ENCODE results near the gene MSMP.

Gene MSMP

DNA sequence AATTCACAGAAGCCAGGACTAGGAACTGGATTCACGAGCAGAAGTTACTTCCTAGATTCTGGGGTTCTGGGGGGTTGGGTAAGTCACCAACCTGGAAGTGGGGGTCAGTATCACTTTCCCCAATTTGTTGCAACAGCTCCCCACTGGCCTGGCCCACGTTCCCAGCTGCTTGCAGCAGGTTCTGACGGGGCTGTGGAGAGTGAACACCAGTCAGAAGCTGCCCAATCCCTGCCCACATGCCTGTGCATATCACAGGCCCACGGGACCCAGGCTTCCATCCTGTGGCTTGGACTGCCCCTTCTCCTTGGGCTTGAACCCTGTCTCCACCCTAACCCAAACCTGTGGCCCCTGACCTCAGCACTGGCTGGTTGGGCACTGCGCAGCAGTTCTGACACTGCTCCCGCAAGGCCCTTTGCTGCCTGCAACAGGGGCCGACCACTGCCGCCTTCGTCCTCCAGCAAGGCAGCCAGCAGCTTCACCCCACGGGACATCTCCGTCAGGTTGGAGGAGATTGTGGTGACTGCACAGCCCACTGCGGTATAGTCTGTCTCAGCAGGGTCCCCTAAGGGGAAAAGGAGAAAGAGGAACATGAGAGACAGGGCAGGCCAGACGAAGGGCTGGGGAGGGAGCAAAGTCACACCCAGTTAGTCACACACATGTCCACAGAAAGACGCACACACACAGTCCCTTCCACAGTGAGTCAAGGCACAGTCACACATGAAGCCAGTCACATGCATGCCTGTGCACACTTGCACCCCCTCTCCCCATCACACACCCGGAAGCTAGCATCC, 35.2 kb downstream of the MSMP start:
- no peak overlapping the region for H2AFZ ChIP-seq (ENCODE audit: low read depth, low read length)
- H3K27me3 ChIP-seq (ENCODE audit: insufficient read depth, low read length) = no peaks in the 10 kb centered on the region
- H3K4me1 ChIP-seq (ENCODE audit: insufficient read depth, low read length) = no peaks in the 10 kb centered on the region
- H3K4me3 ChIP-seq (ENCODE audit: low read length) = no peak overlapping the region
- H3K9me3 ChIP-seq (ENCODE audit: low read length) = no peaks in the 10 kb centered on the region
- H3K36me3 ChIP-seq (ENCODE audit: insufficient read depth, low read length) = peaks cover 91% of the 10 kb centered on the region

DNA sequence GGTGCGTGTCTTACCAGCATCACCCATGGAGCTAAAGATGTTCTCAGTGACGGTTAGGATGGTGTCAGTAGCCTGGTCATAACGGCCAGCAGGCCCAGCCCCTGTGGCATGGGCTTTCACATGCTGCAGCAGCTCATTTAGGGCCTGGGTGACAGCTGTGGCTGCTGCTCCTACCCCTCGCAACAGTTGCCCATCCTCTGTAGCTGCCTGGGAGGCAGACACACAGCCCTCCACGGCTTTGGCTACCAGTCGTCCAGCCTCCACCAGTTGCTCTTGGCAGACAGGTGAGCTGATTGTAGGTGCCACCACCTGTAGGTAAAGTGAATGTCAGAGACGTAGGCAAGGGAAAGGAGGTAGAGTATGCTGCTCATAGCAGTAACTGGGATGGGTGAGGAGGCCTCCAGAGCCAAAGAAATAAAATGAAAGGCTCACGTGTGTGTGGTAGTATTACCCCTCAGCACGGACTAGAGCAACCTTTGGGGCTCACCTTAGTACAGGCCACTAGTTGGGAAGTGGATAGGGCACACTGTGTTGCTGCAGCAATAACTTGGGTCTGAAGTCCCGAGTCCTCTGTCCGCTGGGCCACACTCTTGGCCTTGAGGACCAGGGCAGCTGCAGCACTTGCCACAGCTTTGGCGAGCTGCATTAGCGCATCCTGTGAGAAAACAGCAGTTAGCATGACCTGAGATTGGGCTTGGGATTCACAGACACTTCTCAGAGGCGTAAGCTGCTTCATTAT, 36.8 kb downstream of the MSMP start:
- peaks cover 91% of the 10 kb centered on the region for H3K36me3 ChIP-seq (ENCODE audit: insufficient read depth, low read length)
- no peaks in the 10 kb centered on the region for H3K9me3 ChIP-seq (ENCODE audit: low read length)

DNA sequence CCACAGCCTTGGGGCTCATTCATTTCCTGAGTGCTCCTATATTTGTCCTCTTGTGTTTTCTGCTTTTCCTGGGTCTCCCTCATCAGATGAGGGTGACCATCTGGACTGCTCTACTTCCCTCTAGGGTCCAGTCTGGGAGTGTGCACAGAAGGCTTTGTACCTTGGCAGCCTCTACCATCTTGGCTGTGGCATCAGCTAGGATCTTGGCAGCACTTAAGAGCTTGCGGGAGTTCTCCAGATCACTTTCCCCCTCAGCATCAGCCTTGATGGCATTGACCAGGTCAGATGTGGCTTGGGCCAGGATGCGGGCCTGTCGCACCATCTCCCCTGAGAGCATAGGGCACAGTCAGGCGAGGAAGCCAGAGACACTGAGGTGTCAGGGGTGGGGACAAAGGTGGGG, 37.8 kb downstream of the MSMP start:
- Histone ChIP-seq H3K4me1 (ENCODE audit: insufficient read depth, low read length) (no peaks in the 10 kb centered on the region), H3K36me3 (ENCODE audit: insufficient read depth, low read length) (peaks cover 91% of the 10 kb centered on the region), H3K4me3 (ENCODE audit: low read length) (no peak overlapping the region), H2AFZ (ENCODE audit: low read depth, low read length) (no peak overlapping the region), H3K9me3 (ENCODE audit: low read length) (no peaks in the 10 kb centered on the region), H3K27me3 (ENCODE audit: insufficient read depth, low read length) (no peaks in the 10 kb centered on the region)

More for the DNA sequence above, 36.8 kb downstream of the MSMP start:
- no peaks in the 10 kb centered on the region for H3K27me3 ChIP-seq (ENCODE audit: insufficient read depth, low read length)
- H2AFZ ChIP-seq (ENCODE audit: low read depth, low read length) = no peak overlapping the region
- H3K4me3 ChIP-seq (ENCODE audit: low read length) = no peak overlapping the region
- no peaks in the 10 kb centered on the region for H3K4me1 ChIP-seq (ENCODE audit: insufficient read depth, low read length)

DNA sequence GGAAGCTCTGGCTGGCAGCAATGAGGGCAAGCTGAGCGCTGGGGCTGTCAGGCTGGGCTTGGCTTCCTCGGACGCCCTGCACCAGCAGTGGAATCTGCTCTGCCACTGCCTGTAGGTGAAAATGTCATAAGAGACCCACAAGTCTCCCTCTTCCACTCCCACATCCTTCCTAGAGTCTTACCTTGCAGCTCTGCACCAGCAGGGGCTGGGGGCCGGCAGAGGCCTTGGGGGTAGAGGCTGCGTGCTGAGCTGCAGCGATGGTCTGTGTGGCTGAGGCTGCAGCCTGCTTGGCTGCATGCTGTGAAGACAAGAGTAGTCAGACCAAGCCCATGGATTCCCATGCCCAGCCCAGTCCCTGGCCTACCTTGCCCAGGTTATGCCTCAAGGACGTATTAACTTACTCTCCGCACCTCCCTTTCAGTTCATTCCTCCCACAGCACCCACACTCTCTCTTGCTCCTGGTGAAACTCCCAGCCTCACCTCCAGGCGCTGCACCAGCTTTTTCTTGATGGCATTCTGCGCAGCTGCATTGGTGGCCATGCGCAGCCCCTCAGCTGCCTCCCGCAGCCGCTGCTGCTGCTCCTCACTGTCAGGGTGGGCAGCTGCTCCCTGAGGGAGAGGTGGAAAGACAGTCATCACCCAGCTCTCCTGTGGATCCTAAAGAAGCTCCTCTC, 39.4 kb downstream of the MSMP start:
- Histone ChIP-seq H3K9me3 (ENCODE audit: low read length) (no peaks in the 10 kb centered on the region), H3K27me3 (ENCODE audit: insufficient read depth, low read length) (no peaks in the 10 kb centered on the region), H2AFZ (ENCODE audit: low read depth, low read length) (no peak overlapping the region), H3K4me1 (ENCODE audit: insufficient read depth, low read length) (no peaks in the 10 kb centered on the region), H3K4me3 (ENCODE audit: low read length) (no peak overlapping the region), H3K36me3 (ENCODE audit: insufficient read depth, low read length) (peaks cover 89% of the 10 kb centered on the region)

DNA sequence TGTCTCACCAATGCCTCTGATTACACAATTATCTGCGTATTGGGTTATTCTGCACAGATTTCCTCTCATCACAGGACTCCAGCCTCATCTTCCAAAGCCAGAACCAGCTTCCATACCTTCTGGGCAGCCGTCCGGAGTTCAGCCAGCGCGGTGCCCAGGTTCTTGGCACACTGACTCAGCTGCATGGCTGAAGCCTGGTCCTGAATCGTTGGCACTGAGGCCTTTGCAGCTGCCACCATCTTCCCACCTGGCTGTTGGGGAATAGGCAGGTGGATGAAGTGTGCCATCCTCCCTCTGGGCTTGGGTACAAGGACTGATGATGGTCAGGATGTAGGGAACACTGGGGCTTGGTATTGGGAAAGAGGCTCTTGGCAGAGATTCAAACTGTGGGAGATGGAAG, 40.0 kb downstream of the MSMP start:
- Histone ChIP-seq H3K36me3 (ENCODE audit: insufficient read depth, low read length) (peaks cover 86% of the 10 kb centered on the region), H2AFZ (ENCODE audit: low read depth, low read length) (no peak overlapping the region), H3K4me3 (ENCODE audit: low read length) (no peak overlapping the region), H3K4me1 (ENCODE audit: insufficient read depth, low read length) (no peaks in the 10 kb centered on the region), H3K9me3 (ENCODE audit: low read length) (no peaks in the 10 kb centered on the region), H3K27me3 (ENCODE audit: insufficient read depth, low read length) (no peaks in the 10 kb centered on the region)

DNA sequence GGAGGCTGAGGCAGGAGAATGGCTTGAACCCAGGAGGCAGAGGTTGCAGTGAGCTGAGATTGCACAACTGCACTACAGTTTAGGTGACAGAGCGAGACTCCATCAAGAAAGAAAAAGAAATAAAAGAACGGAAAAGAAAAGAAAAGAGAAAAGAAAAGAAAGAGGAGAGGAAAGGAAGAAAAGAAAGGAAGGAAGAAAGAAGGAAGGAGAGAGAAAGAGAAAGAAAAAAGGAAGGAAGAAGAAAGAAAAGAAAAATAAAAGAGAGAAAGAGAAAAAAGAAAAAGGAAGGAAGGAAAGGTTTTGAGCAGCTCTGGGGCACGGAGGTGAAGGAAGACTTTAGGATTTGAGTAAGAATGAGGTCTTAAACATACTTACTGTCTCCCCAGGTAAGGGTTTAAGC, 40.5 kb downstream of the MSMP start:
- no peak overlapping the region for H2AFZ ChIP-seq (ENCODE audit: low read depth, low read length)
- H3K36me3 ChIP-seq (ENCODE audit: insufficient read depth, low read length) = peaks cover 84% of the 10 kb centered on the region
- H3K9me3 ChIP-seq (ENCODE audit: low read length) = no peaks in the 10 kb centered on the region
- H3K4me1 ChIP-seq (ENCODE audit: insufficient read depth, low read length) = no peaks in the 10 kb centered on the region
- H3K27me3 ChIP-seq (ENCODE audit: insufficient read depth, low read length) = no peaks in the 10 kb centered on the region
- H3K4me3 ChIP-seq (ENCODE audit: low read length) = no peak overlapping the region

DNA sequence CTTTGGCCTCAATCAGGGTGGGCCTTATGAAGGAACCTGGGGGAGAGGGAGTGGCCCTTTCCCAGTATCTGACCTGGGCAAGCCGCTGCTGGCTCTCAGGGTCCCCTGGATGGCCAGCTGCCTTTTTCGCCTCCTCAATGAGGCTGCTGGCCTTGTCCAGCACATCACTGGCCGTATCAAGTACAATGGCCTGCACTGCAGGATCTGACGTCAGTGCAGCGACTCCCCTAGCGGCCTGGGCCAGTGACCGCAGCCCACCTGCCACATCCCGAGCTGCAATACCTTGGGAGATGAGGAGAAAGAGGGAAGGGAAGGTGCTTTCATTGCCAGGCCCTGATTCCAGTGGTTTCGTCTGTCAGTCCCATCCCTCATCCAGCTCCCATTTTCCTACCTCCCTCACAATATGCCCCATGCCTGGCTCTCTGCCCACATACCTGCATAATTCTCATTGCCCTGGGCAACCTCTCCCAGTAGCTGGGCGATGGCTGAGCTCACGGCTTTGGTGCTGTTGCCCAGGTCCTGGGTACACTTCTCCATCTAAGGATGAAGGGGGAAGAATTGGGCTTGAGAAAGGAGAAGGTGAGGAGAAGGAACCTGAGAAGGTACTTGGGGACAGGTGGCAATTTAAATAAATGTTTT, 41.2 kb downstream of the MSMP start:
- Histone ChIP-seq H3K36me3 (ENCODE audit: insufficient read depth, low read length) (peaks cover 84% of the 10 kb centered on the region), H2AFZ (ENCODE audit: low read depth, low read length) (no peak overlapping the region), H3K4me1 (ENCODE audit: insufficient read depth, low read length) (no peaks in the 10 kb centered on the region), H3K27me3 (ENCODE audit: insufficient read depth, low read length) (no peaks in the 10 kb centered on the region), H3K4me3 (ENCODE audit: low read length) (no peak overlapping the region), H3K9me3 (ENCODE audit: low read length) (no peaks in the 10 kb centered on the region)

DNA sequence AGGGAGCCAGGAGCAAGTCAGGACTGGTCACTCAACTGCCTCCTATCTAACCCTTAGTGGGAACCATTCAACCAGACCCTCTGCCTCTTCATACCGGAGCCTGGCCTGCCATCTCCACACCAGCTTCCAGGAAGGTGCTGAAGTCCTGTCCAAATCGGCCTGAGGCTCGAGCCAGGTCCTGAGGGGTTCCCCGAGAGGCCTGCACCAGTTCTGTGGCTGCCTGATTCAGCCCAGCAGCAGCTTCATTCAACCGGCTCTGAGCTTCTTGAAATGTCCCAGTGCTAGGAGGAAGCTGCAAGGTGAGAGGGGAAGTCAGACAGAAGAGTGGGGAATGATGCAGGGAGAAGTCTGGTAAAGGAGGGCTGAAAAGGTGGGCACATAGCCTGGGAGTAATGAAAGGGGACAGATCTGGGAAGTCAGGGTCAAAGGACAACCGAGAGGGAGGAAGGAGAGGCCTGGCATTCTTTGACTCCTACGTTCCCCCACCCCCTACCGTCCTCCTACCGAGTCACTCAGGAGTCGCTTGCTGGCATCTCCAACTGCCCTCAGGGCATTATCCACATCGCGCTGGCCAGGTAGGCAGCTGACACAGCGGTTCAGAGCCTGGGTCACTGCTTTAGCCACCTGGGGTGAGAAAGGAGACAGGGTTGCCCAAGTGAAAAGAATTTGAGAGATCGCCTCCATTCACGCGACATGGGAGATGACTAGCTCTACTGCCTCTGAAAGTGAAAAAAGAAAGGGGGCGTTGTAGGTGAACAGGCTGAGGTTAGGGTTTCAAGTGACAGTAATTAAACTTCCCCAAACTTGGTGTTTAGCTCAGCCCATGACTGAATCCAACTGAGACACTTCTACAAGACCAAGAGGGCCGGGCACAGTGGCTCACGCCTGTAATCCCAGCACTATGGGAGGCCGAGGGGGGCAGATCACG, 42.3 kb downstream of the MSMP start:
- H3K4me3 ChIP-seq (ENCODE audit: low read length) = no peak overlapping the region
- H3K4me1 ChIP-seq (ENCODE audit: insufficient read depth, low read length) = no peaks in the 10 kb centered on the region
- H2AFZ ChIP-seq (ENCODE audit: low read depth, low read length) = no peak overlapping the region
- peaks cover 84% of the 10 kb centered on the region for H3K36me3 ChIP-seq (ENCODE audit: insufficient read depth, low read length)
- H3K9me3 ChIP-seq (ENCODE audit: low read length) = no peaks in the 10 kb centered on the region
- H3K27me3 ChIP-seq (ENCODE audit: insufficient read depth, low read length) = no peaks in the 10 kb centered on the region

DNA sequence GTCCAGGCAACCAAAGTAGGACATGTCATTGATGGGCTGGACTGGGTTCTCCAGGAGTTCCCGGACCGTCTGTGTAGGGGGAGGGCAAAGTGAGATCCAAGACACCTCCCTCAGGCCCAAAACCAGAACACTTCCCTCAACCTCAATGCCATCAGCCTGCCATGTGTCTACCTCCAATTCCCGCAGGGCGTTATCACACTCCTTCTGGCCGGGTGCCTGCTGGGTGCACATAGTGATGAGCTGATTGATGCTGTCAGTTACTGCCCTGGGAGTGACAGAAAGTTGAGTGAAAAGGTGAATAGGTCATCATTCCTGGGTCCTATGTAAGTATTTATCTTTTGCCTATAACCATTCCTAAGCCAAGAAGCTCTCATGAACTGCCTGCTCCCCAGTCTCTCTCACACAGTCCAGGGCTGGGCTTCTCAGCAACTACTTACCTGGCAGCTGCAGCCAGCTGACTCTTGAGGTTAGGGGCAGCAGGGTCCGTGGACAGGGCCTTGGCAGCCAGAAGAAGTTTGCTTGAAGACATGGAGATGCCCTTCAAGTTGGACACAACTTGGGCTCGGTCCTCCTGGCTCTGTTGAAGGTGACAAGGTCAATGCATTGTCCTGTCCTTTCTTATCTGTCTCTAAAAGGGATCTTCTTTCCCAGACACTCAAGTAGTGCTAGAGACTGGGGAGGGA, 43.1 kb downstream of the MSMP start:
- Histone ChIP-seq H3K4me1 (ENCODE audit: insufficient read depth, low read length) (no peaks in the 10 kb centered on the region), H2AFZ (ENCODE audit: low read depth, low read length) (no peak overlapping the region), H3K27me3 (ENCODE audit: insufficient read depth, low read length) (no peaks in the 10 kb centered on the region), H3K9me3 (ENCODE audit: low read length) (no peaks in the 10 kb centered on the region), H3K36me3 (ENCODE audit: insufficient read depth, low read length) (peaks cover 84% of the 10 kb centered on the region), H3K4me3 (ENCODE audit: low read length) (no peak overlapping the region)

DNA sequence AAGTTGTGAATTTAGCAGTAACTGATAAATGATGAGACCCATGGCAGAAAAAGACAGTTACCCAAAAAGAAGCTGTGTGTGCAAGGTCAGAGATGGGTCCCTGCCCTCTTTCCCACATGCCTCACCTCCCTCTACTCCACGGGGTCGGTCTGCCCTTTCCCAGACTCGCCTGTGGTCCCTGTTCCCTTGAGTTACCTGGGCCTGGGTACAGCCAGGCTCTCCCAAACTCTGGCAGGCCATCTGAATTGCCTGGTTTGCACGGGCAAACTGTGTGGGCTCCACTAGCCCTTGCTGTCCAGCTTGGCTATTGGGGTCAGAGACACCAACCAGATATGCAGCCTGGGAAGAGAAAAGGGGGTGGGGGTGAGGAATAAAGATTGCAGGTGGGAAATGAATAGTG, 45.9 kb downstream of the MSMP start:
- Histone ChIP-seq H2AFZ (ENCODE audit: low read depth, low read length) (no peak overlapping the region), H3K27me3 (ENCODE audit: insufficient read depth, low read length) (no peaks in the 10 kb centered on the region), H3K9me3 (ENCODE audit: low read length) (no peaks in the 10 kb centered on the region), H3K36me3 (ENCODE audit: insufficient read depth, low read length) (peaks cover 90% of the 10 kb centered on the region), H3K4me3 (ENCODE audit: low read length) (no peak overlapping the region), H3K4me1 (ENCODE audit: insufficient read depth, low read length) (no peaks in the 10 kb centered on the region)

DNA sequence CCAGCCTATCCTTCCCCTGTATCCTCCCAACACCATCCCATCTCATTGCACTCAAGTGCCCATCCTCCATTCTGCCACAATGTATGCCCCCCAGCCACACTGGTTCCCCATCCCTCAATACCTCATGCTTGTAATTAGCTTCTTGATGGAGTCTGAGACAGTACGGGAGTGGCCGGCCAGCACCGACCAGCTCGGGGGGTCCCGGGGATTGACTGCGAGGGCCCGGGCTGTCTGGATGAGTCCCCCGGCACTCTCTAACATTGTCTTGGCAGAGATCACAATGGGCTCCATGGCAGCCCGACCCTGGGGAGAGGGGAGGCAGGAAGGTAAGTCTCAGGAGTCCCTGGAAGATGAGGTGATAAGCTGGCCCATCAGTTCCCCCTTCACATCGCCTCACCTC, 47.1 kb downstream of the MSMP start:
- H2AFZ ChIP-seq (ENCODE audit: low read depth, low read length) = no peak overlapping the region
- peaks cover 90% of the 10 kb centered on the region for H3K36me3 ChIP-seq (ENCODE audit: insufficient read depth, low read length)
- no peaks in the 10 kb centered on the region for H3K9me3 ChIP-seq (ENCODE audit: low read length)
- H3K4me3 ChIP-seq (ENCODE audit: low read length) = no peak overlapping the region
- no peaks in the 10 kb centered on the region for H3K4me1 ChIP-seq (ENCODE audit: insufficient read depth, low read length)
- no peaks in the 10 kb centered on the region for H3K27me3 ChIP-seq (ENCODE audit: insufficient read depth, low read length)
